Astrocyte of the spinal cord (primary cell): ENCODE data around the gene RBX1.
A peak's percentile ranks its signal among the peaks of the same experiment; 100 is the strongest.

Experiments
- DNase-seq: peaks from one replicate; pipeline ENCODE4 v3.0.0; 2011; ENCODE audit warnings: low read depth, low spot score
- H3K4me3 ChIP-seq: 2 replicates; pipeline ENCODE4 v1.5.1; 2011; ENCODE audit warnings: low read depth, mild to moderate bottlenecking, low read length, moderate library complexity
- in situ Hi-C: cut with HindIII; loops from 2 replicates; pipeline ENCODE4 v1.10.0; 2017; ENCODE audit warnings: low sequenced_read_pairs
- TF ChIP-seq, protein P1 (sequence below): IDR thresholded peaks from 2 replicates; pipeline ENCODE4 v1.5.1; 2012; ENCODE audit warnings: low read depth, mild to moderate bottlenecking, low read length, inconsistent platforms

RBX1 gene

DNA sequence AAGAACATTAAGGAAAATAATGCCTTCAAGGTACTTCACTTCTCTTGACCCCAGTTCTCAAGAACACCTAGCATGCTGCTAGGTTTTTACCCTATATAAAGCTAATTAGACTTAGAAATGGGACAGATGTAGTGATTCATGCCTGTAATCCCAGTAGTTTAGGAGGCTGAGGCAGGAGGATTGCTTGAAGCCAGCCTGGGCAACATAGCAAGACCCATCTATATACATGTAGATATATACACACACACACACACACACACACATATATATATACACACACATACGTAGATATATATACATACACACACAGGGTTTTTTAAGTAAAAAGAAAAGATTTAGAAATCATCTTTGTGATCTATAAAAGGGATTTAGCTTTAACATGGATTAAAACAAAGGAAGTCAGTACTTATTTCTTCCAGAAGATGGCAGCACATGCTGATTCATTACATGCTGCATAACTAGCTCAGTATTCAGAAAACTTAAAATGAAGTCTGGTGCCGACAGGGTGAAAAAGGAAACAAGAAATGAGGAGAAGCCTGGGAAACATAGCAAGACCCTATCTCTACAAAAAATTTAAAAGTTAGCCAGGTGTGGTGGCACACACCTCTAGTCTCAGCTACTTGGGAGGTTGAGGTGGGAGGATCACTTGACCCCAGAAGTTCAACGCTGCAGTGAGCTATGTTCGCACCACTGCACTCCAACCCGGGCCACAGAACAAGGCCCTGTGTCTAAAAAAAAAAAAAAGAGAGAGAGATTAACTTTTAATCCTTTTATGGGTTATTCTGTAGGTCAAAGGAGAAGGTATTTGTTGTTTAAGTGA is 28.5 kb upstream of the RBX1 start:
- TF ChIP-seq, protein P1, sequence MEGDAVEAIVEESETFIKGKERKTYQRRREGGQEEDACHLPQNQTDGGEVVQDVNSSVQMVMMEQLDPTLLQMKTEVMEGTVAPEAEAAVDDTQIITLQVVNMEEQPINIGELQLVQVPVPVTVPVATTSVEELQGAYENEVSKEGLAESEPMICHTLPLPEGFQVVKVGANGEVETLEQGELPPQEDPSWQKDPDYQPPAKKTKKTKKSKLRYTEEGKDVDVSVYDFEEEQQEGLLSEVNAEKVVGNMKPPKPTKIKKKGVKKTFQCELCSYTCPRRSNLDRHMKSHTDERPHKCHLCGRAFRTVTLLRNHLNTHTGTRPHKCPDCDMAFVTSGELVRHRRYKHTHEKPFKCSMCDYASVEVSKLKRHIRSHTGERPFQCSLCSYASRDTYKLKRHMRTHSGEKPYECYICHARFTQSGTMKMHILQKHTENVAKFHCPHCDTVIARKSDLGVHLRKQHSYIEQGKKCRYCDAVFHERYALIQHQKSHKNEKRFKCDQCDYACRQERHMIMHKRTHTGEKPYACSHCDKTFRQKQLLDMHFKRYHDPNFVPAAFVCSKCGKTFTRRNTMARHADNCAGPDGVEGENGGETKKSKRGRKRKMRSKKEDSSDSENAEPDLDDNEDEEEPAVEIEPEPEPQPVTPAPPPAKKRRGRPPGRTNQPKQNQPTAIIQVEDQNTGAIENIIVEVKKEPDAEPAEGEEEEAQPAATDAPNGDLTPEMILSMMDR = peak; percentile 54
- in situ Hi-C loops = no loop called here
- DNase-seq = peak; percentile 78
- no peak overlapping the region for H3K4me3 ChIP-seq

DNA sequence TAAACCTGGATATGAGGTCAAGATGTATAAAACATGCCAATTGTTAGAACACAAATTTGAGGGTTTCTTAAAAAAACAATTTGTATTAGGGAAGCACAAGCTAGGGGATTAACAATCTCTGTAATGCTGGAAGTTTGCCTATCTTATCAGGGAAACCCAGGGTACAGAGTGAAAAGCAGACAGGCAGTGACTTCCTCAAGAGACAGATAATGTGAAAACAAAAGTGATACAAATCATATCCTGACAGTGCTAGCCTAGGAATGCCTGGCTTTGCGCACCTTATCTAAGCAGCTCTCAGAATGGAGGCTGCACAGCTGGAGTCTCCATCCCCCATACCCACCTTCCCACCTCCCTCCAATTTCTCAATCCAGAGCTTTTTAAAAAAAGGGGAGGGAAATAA is 22.5 kb upstream of the RBX1 start:
- no peak for DNase-seq
- H3K4me3 ChIP-seq = no peak overlapping the region
- TF ChIP-seq, protein P1 = no peak
- in situ Hi-C loops = no loop called here

DNA sequence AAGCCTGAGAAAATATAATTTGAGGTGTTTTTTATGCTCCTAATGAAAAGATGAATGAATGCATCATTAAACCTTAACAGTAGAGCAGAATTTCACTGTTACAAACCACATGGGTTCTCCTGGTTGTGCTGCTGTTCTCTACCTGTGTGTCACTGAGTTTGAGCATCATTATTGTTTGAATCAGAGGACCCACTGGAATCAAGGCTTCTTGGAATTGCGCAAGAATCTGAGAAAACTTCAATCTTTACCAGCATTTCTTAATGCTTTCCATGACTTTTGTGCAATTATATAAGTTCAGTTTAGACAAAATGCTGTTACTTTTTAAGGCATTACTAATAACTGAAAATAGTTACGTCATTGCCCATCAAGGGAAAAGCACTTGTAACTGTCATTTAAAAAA is 18.8 kb upstream of the RBX1 start:
- TF ChIP-seq, protein P1 = no peak
- in situ Hi-C loops = no loop called here
- H3K4me3 ChIP-seq = no peak overlapping the region
- DNase-seq = no peak

DNA sequence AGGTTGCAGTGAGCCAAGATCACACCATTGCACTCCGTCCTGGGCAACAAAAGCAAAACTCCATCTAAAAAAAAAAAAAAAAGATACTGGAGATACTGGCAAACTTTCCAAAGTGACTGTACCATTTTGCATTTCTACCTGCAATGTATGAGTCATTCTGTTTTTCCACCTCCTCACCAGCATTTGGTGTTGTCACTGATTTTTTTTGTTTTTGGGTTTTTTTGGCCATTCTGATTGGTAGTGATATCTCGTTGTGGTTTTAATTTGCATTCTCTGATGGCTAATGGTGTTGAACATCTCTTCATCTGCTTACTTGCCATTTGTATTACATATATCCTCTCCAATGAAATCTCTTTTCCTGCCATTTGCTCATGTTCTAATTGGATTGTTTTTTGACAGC is 12.0 kb upstream of the RBX1 start:
- TF ChIP-seq, protein P1 = no peak
- no peak for DNase-seq
- in situ Hi-C loops = no loop called here
- no peak overlapping the region for H3K4me3 ChIP-seq

DNA sequence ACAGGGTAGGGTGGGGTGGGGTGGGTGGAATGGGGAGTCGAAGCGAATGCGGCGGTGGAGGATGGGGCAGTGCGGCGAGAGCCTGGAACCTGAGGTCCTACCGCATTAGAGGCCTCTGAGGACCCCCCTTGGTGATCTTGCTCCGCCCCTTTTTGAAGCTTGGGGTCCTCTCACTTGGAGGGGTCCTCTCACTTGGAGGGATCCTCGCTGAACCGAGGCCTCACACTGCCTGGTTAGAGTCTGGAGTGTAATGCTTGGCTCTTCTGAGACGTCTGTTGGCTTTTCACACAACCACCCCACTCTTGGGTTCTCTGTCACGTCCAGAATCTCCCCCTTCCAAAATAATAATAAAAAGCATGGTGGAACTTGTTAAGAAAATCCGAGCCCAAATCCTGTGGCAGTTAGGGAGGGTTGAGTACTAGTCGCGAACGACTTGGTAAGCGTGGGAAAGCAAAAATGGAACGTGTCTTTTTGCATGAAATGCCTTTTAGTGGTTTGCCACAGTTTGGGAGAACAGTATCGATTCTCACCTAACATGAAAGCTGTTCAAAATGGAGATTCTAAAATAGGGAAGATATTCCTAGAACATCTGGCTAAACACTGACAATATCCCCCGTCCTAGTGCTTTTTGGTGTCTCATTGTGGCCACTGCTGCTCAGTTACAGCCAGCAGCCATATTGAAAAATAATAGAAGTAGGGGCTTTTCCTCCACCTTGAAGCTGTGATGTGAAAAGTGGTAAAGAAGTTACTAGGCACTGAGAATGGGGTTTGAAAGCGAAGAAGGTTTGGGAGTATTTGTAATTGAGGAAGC is 822 bp downstream of the RBX1 start:
- TF ChIP-seq, protein P1 = no peak
- no peak for DNase-seq
- in situ Hi-C loops = no loop called here

DNA sequence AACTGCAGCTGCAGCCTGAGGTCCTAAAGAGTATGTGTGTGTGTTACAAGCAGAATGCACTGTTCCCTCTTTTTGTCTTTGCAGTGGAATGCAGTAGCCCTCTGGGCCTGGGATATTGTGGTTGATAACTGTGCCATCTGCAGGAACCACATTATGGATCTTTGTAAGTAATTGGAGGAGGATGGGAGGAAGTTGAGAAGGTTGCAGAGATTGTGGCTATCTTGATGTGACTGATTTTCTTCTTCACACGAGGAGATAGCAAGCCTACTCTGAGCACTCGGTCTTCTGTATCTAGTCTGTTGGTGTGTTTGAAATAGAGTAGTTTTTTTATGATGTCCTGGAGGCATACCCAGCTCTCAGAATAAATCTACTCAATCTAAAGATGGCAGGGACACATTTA is 2.3 kb downstream of the RBX1 start:
- H3K4me3 ChIP-seq = no peak overlapping the region
- TF ChIP-seq, protein P1 = no peak
- in situ Hi-C loops = no loop called here
- DNase-seq = no peak

More for the DNA sequence above, 822 bp downstream of the RBX1 start:
- peak overlapping the region; percentile 76 for H3K4me3 ChIP-seq
